ENCODE data around the gene LEAP2. TPM values are rescaled to one million over a fixed set of nuclear protein-coding genes. Genes with fewer than 3 reads are reported as not detected.
"Not testable (repeated sequence)": the region's sequence is repeated elsewhere in the genome, so short reads cannot be mapped to it uniquely, and the experiment has no call there.

Gene LEAP2
- total and polyA plus RNA-seq, 2 donors (not counting 1 experiment from before 2014, with no cell fraction given): 0.33 to 0.50 TPM

- peak in 1 of 2 donors; percentile 58 for DNase-seq (ENCODE audit: low read depth in 2 of 2)
- no peak overlapping the region for H3K27ac ChIP-seq (ENCODE audit: insufficient read depth, low read length)
- no peaks in the 10 kb centered on the region for H3K9me3 ChIP-seq (ENCODE audit: control insufficient read depth, insufficient read depth, low read depth, low read length)
- H3K27me3 ChIP-seq (ENCODE audit: control insufficient read depth, insufficient read depth, low read length): no peaks in the 10 kb centered on the region
- TF ChIP-seq EZH2 (IDR thresholded peaks at IDR 0.05; ENCODE audit: low read length, missing control alignments) (no peak), CTCF (conservative IDR thresholded peaks at IDR 0.05 in 1 of 2, IDR thresholded peaks at IDR 0.05 in 1 of 2; ENCODE audit: low read depth in 1 of 2, low read length in 2 of 2) (no peak)
- no peak overlapping the region for H3K4me3 ChIP-seq (replicated peaks in 1 of 4; ENCODE audit: control extremely low read depth in 1 of 4, insufficient read depth in 1 of 4, low read depth in 3 of 4, low read length in 4 of 4)
- H3K36me3 ChIP-seq (ENCODE audit: control insufficient read depth, insufficient read depth, low read length): no peaks in the 10 kb centered on the region
- no peaks in the 10 kb centered on the region for H3K79me2 ChIP-seq (ENCODE audit: control insufficient read depth, insufficient read depth, low read length)
- H4K20me1 ChIP-seq (ENCODE audit: control insufficient read depth, extremely low read depth, insufficient read depth, low read length): no peaks in the 10 kb centered on the region
- H3K9ac ChIP-seq (ENCODE audit: insufficient read depth, low read length): no peak overlapping the region
- no peak overlapping the region for H3K4me2 ChIP-seq (ENCODE audit: extremely low read depth, insufficient read depth, low read length)
- no peaks in the 10 kb centered on the region for H3K4me1 ChIP-seq (ENCODE audit: control insufficient read depth, extremely low read depth, insufficient read depth, low read length)
- H2AFZ ChIP-seq (ENCODE audit: low read length): no peak overlapping the region
Measured at GRCh38 chr5:132854301-132854700, 19.2 kb upstream of the LEAP2 start.

- H3K36me3 ChIP-seq (ENCODE audit: control insufficient read depth, insufficient read depth, low read length); H3K4me1 ChIP-seq (ENCODE audit: control insufficient read depth, extremely low read depth, insufficient read depth, low read length); H3K9ac ChIP-seq (ENCODE audit: insufficient read depth, low read length); H2AFZ ChIP-seq (ENCODE audit: low read length); H3K9me3 ChIP-seq (ENCODE audit: control insufficient read depth, insufficient read depth, low read depth, low read length); H4K20me1 ChIP-seq (ENCODE audit: control insufficient read depth, extremely low read depth, insufficient read depth, low read length); H3K27me3 ChIP-seq (ENCODE audit: control insufficient read depth, insufficient read depth, low read length); H3K4me3 ChIP-seq (replicated peaks in 1 of 4; ENCODE audit: control extremely low read depth in 1 of 4, insufficient read depth in 1 of 4, low read depth in 3 of 4, low read length in 4 of 4); H3K4me2 ChIP-seq (ENCODE audit: extremely low read depth, insufficient read depth, low read length); H3K79me2 ChIP-seq (ENCODE audit: control insufficient read depth, insufficient read depth, low read length); DNase-seq (ENCODE audit: low read depth in 2 of 2); H3K27ac ChIP-seq (ENCODE audit: insufficient read depth, low read length): not testable (repeated sequence)
Measured at GRCh38 chr5:132854992-132855391, 18.5 kb upstream of the LEAP2 start.

GRCh38 chr5:132856011-132856410 lies 17.5 kb upstream of the LEAP2 start:
- H4K20me1 ChIP-seq (ENCODE audit: control insufficient read depth, extremely low read depth, insufficient read depth, low read length): no peaks in the 10 kb centered on the region
- H3K9ac ChIP-seq (ENCODE audit: insufficient read depth, low read length): no peak overlapping the region
- no peak for DNase-seq (ENCODE audit: low read depth in 2 of 2)
- H3K79me2 ChIP-seq (ENCODE audit: control insufficient read depth, insufficient read depth, low read length): no peaks in the 10 kb centered on the region
- no peak for TF ChIP-seq EZH2 (IDR thresholded peaks at IDR 0.05; ENCODE audit: low read length, missing control alignments)
- no peak for TF ChIP-seq CTCF (conservative IDR thresholded peaks at IDR 0.05 in 1 of 2, IDR thresholded peaks at IDR 0.05 in 1 of 2; ENCODE audit: low read depth in 1 of 2, low read length in 2 of 2)
- no peaks in the 10 kb centered on the region for H3K9me3 ChIP-seq (ENCODE audit: control insufficient read depth, insufficient read depth, low read depth, low read length)
- no peak overlapping the region for H2AFZ ChIP-seq (ENCODE audit: low read length)
- H3K27ac ChIP-seq (ENCODE audit: insufficient read depth, low read length): no peak overlapping the region
- H3K4me2 ChIP-seq (ENCODE audit: extremely low read depth, insufficient read depth, low read length): no peak overlapping the region
- H3K4me1 ChIP-seq (ENCODE audit: control insufficient read depth, extremely low read depth, insufficient read depth, low read length): peaks cover 4% of the 10 kb centered on the region
- H3K36me3 ChIP-seq (ENCODE audit: control insufficient read depth, insufficient read depth, low read length): no peaks in the 10 kb centered on the region
- H3K4me3 ChIP-seq (replicated peaks in 1 of 4; ENCODE audit: control extremely low read depth in 1 of 4, insufficient read depth in 1 of 4, low read depth in 3 of 4, low read length in 4 of 4): no peak overlapping the region
- no peaks in the 10 kb centered on the region for H3K27me3 ChIP-seq (ENCODE audit: control insufficient read depth, insufficient read depth, low read length)
